ENCODE measurements around the gene KY.
A peak's percentile ranks its signal among the peaks of the same experiment; 100 is the strongest.
"Not testable (repeated sequence)": the region's sequence is repeated elsewhere in the genome, so short reads cannot be mapped to it uniquely, and the experiment has no call there.

Gene KY

DNA sequence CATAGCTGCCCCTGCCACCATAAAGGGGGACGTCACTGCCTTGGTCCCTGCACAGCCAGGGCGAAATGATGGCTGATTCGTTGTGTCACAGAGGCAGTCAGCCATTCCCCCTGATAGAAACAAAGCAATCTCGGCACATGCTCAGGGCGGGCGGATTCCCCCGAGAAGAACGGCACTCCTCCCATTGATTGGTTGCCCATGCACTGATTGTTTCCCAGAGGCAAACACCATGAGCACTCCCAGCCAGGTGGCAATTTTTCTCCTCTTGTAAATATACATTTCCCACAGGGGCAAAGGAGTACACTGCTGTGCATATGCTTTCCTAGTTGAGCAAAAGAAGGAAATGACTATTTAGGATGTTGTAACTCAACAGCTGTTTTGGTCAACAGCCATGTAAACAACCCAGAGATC, 56.5 kb downstream of the KY start:
- peak overlapping the region in 1 of 5 donors; percentile 19 for H3K4me3 ChIP-seq (ENCODE audit: low read depth in 1 of 5, low read length in 5 of 5)
- H3K9me3 ChIP-seq (ENCODE audit: control insufficient read depth in 5 of 5, low read length in 5 of 5): peaks cover 0 to 4% (median 0%) of the 10 kb centered on the region in 5 donors
- no peak overlapping the region for H3K27ac ChIP-seq (ENCODE audit: low read depth, low read length)
- no peaks in the 10 kb centered on the region for H3K36me3 ChIP-seq (ENCODE audit: control insufficient read depth in 5 of 5, insufficient read depth in 5 of 5, low read length in 5 of 5)
- no peaks in the 10 kb centered on the region for H3K27me3 ChIP-seq (ENCODE audit: control insufficient read depth in 5 of 5, insufficient read depth in 4 of 5, low read length in 5 of 5)
- H3K9ac ChIP-seq (ENCODE audit: low read length in 5 of 5): no peak overlapping the region
- H3K4me1 ChIP-seq (ENCODE audit: control insufficient read depth in 5 of 5, insufficient read depth in 5 of 5, low read length in 5 of 5): peaks cover 0 to 6% (median 0%) of the 10 kb centered on the region in 5 donors

DNA sequence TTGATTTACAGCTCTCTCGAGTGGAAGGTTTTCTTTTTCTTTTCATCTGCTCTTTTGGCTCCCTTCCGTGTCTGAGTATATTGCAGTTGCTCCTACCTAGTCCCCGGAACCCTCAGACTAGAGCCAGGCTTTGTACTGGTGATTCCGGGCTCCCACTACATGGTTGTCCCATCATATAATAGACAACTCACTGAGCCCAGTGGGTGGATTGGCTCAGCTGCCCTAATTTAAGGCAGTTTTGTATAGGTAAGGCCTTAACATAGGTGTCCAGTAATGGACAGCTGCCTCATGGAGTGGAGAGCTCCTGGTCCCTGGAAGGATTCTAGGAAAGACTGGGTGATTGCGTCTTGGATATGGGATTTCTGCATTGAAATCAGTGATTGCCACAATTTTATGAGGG, 58.0 kb downstream of the KY start:
- peaks cover 0 to 4% (median 0%) of the 10 kb centered on the region in 5 donors for H3K9me3 ChIP-seq (ENCODE audit: control insufficient read depth in 5 of 5, low read length in 5 of 5)
- no peak overlapping the region for H3K27ac ChIP-seq (ENCODE audit: low read depth, low read length)
- H3K9ac ChIP-seq (ENCODE audit: low read length in 5 of 5): no peak overlapping the region
- H3K4me3 ChIP-seq (ENCODE audit: low read depth in 1 of 5, low read length in 5 of 5): no peak overlapping the region
- no peaks in the 10 kb centered on the region for H3K27me3 ChIP-seq (ENCODE audit: control insufficient read depth in 5 of 5, insufficient read depth in 4 of 5, low read length in 5 of 5)
- H3K4me1 ChIP-seq (ENCODE audit: control insufficient read depth in 5 of 5, insufficient read depth in 5 of 5, low read length in 5 of 5): peaks cover 0 to 6% (median 0%) of the 10 kb centered on the region in 5 donors
- no peaks in the 10 kb centered on the region for H3K36me3 ChIP-seq (ENCODE audit: control insufficient read depth in 5 of 5, insufficient read depth in 5 of 5, low read length in 5 of 5)

DNA sequence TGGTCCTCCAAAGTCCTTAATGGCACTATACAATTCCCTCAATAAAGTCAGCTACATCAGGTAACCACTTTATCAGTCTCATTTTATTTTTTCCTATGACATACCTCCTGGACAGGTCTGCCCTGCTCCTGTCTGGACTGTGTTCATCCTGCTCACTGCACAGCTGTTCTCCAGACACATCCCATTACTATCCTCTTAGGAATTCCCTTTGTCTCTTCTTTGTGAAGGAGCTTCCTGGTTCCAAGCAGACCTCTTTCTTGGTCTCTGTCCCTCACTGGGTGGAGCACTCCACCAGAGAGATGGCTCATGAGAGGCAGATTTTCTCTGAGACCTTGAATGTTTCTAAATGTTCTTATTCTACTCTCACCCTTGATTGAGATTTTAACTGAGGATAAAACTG, 60.1 kb downstream of the KY start:
- Histone ChIP-seq H3K27ac (ENCODE audit: low read depth, low read length) (no peak overlapping the region), H3K9ac (ENCODE audit: low read length in 5 of 5) (no peak overlapping the region), H3K27me3 (ENCODE audit: control insufficient read depth in 5 of 5, insufficient read depth in 4 of 5, low read length in 5 of 5) (no peaks in the 10 kb centered on the region), H3K36me3 (ENCODE audit: control insufficient read depth in 5 of 5, insufficient read depth in 5 of 5, low read length in 5 of 5) (no peaks in the 10 kb centered on the region), H3K4me1 (ENCODE audit: control insufficient read depth in 5 of 5, insufficient read depth in 5 of 5, low read length in 5 of 5) (peaks cover 0 to 6% (median 0%) of the 10 kb centered on the region in 5 donors), H3K4me3 (ENCODE audit: low read depth in 1 of 5, low read length in 5 of 5) (no peak overlapping the region), H3K9me3 (ENCODE audit: control insufficient read depth in 5 of 5, low read length in 5 of 5) (peaks cover 0 to 4% (median 0%) of the 10 kb centered on the region in 5 donors)

DNA sequence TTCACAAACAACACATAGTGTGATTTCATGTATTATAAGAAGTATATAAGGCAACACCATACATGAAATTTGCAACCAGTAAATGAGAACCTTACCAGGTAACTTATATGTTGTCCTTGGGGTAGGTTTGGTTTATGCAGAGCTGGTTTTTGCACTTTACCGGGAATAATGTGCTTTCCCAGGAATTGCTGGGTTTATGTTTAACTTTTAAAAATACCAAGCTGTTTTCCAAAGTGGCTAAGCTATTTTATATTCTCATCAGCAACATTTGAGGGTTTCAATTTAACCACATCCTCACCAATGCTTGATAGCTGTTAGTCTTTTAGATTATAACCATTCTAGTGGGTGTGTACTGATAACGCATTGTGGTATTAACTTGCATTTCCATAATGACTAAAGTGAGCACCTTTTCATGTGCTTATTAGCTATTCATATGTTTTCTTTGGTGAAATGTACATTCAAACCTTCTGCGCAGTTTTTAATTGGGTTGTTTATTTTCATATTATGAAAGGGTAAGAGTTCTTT, 71.6 kb downstream of the KY start:
- no peaks in the 10 kb centered on the region for H3K36me3 ChIP-seq (ENCODE audit: control insufficient read depth in 5 of 5, insufficient read depth in 5 of 5, low read length in 5 of 5)
- H3K4me3 ChIP-seq (ENCODE audit: low read depth in 1 of 5, low read length in 5 of 5): no peak overlapping the region
- H3K27me3 ChIP-seq (ENCODE audit: control insufficient read depth in 5 of 5, insufficient read depth in 4 of 5, low read length in 5 of 5): no peaks in the 10 kb centered on the region
- no peaks in the 10 kb centered on the region for H3K9me3 ChIP-seq (ENCODE audit: control insufficient read depth in 5 of 5, low read length in 5 of 5)
- no peak overlapping the region for H3K27ac ChIP-seq (ENCODE audit: low read depth, low read length)
- no peak overlapping the region for H3K9ac ChIP-seq (ENCODE audit: low read length in 5 of 5)
- no peaks in the 10 kb centered on the region for H3K4me1 ChIP-seq (ENCODE audit: control insufficient read depth in 5 of 5, insufficient read depth in 5 of 5, low read length in 5 of 5)

DNA sequence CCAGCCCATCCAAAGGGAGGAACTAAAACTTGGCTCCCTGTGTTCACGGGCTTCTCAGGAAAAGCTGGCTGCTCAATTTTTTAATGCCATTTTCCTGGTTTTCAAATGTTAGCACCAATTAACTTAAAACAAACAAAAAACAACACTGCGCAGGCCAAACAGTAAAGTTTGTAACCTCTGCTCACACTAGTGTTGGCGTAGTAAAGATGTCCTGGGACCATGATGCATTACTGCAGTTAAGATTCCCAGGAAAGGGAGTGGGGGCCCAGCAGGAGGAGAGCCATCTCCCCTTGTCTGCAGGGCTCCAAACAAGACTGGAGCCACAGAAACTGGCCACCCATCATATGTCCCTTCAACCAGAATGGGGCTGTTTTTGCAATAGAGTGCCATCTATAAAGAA, 74.0 kb downstream of the KY start:
- H3K9ac ChIP-seq (ENCODE audit: low read length in 5 of 5): no peak overlapping the region
- H3K4me3 ChIP-seq (ENCODE audit: low read depth in 1 of 5, low read length in 5 of 5): no peak overlapping the region
- H3K27ac ChIP-seq (ENCODE audit: low read depth, low read length): no peak overlapping the region
- H3K27me3 ChIP-seq (ENCODE audit: control insufficient read depth in 5 of 5, insufficient read depth in 4 of 5, low read length in 5 of 5): no peaks in the 10 kb centered on the region
- no peaks in the 10 kb centered on the region for H3K9me3 ChIP-seq (ENCODE audit: control insufficient read depth in 5 of 5, low read length in 5 of 5)
- H3K4me1 ChIP-seq (ENCODE audit: control insufficient read depth in 5 of 5, insufficient read depth in 5 of 5, low read length in 5 of 5): no peaks in the 10 kb centered on the region
- H3K36me3 ChIP-seq (ENCODE audit: control insufficient read depth in 5 of 5, insufficient read depth in 5 of 5, low read length in 5 of 5): no peaks in the 10 kb centered on the region

- H3K27me3 ChIP-seq (ENCODE audit: control insufficient read depth in 5 of 5, insufficient read depth in 4 of 5, low read length in 5 of 5): no peaks in the 10 kb centered on the region
- no peak overlapping the region for H3K4me3 ChIP-seq (ENCODE audit: low read depth in 1 of 5, low read length in 5 of 5)
- no peaks in the 10 kb centered on the region for H3K9me3 ChIP-seq (ENCODE audit: control insufficient read depth in 5 of 5, low read length in 5 of 5)
- no peaks in the 10 kb centered on the region for H3K36me3 ChIP-seq (ENCODE audit: control insufficient read depth in 5 of 5, insufficient read depth in 5 of 5, low read length in 5 of 5)
- H3K4me1 ChIP-seq (ENCODE audit: control insufficient read depth in 5 of 5, insufficient read depth in 5 of 5, low read length in 5 of 5): no peaks in the 10 kb centered on the region
- no peak overlapping the region for H3K27ac ChIP-seq (ENCODE audit: low read depth, low read length)
- no peak overlapping the region for H3K9ac ChIP-seq (ENCODE audit: low read length in 5 of 5)
Observed at GRCh38 chr3:134576426-134576825, 74.4 kb downstream of the KY start.

DNA sequence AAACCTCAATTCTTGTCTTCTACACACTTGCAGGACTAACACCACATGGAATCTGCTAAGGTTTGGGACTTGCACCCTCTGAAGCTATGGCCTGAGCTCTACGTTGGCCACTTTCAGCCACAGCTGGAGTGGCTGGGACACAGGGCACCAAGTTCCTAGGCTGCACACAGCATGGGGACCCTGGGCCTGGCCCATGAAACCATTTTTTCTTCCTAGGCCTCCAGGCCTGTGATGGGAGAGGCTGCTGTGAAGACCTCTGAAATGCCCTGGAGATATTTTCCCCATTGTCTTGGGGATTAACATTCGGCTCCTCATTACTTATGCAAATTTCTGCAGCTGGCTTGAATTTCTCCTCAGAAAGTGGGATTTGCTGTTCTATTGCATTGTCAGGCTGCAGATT, 80.9 kb downstream of the KY start:
- not testable (repeated sequence) for H3K9me3 ChIP-seq (ENCODE audit: control insufficient read depth in 5 of 5, low read length in 5 of 5); H3K27ac ChIP-seq (ENCODE audit: low read depth, low read length); H3K4me3 ChIP-seq (ENCODE audit: low read depth in 1 of 5, low read length in 5 of 5); H3K27me3 ChIP-seq (ENCODE audit: control insufficient read depth in 5 of 5, insufficient read depth in 4 of 5, low read length in 5 of 5); H3K4me1 ChIP-seq (ENCODE audit: control insufficient read depth in 5 of 5, insufficient read depth in 5 of 5, low read length in 5 of 5); H3K36me3 ChIP-seq (ENCODE audit: control insufficient read depth in 5 of 5, insufficient read depth in 5 of 5, low read length in 5 of 5); H3K9ac ChIP-seq (ENCODE audit: low read length in 5 of 5)

DNA sequence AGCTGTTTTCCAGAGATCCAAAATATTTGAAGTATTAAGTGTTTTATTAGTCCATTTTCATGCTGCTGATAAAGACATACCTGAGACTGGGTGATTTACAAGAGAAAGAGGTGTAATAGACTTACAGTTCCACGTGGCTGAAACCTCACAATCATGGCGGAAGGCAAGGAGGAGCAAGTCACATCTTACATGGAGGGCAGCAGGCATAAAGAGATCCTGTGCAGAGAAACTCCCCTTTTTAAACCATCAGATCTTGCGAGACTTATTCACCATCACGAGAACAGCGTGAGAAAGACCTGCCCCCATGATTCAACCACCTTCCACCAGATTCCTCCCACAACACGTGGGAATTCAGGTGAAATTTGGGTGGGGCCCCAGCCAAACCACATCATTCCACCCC, 82.0 kb downstream of the KY start:
- no peak overlapping the region for H3K4me3 ChIP-seq (ENCODE audit: low read depth in 1 of 5, low read length in 5 of 5)

DNA sequence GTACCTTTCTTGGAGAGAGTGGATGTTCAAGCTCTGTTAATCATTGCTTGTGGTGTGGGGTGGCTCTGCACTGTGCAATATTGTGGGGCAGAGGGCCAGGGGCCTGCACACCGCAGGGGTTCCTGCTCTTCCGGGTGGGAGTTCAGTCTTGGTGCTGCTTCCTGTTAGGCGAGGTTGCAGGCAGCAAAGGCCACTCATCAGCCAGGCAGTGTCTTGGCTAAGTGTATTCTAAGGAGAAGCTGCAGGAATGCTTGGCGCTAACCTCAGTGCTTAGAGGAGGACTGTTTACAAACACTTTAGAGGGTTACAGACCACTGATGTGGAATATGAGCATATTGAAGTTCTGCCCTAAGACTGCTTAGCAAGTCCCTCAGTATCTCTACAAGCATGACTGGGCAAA, 83.2 kb downstream of the KY start:
- Histone ChIP-seq H3K36me3 (ENCODE audit: control insufficient read depth in 5 of 5, insufficient read depth in 5 of 5, low read length in 5 of 5) (peaks cover 0 to 13% (median 3%) of the 10 kb centered on the region in 5 donors), H3K27me3 (ENCODE audit: control insufficient read depth in 5 of 5, insufficient read depth in 4 of 5, low read length in 5 of 5) (no peaks in the 10 kb centered on the region), H3K4me1 (ENCODE audit: control insufficient read depth in 5 of 5, insufficient read depth in 5 of 5, low read length in 5 of 5) (peaks cover 0 to 4% (median 0%) of the 10 kb centered on the region in 5 donors), H3K9ac (ENCODE audit: low read length in 5 of 5) (no peak overlapping the region), H3K4me3 (ENCODE audit: low read depth in 1 of 5, low read length in 5 of 5) (no peak overlapping the region), H3K9me3 (ENCODE audit: control insufficient read depth in 5 of 5, low read length in 5 of 5) (peaks cover 0 to 9% (median 7%) of the 10 kb centered on the region in 5 donors), H3K27ac (ENCODE audit: low read depth, low read length) (no peak overlapping the region)

More for the DNA sequence above, 82.0 kb downstream of the KY start:
- Histone ChIP-seq H3K27me3 (ENCODE audit: control insufficient read depth in 5 of 5, insufficient read depth in 4 of 5, low read length in 5 of 5) (no peaks in the 10 kb centered on the region), H3K36me3 (ENCODE audit: control insufficient read depth in 5 of 5, insufficient read depth in 5 of 5, low read length in 5 of 5) (peaks cover 0 to 4% (median 0%) of the 10 kb centered on the region in 5 donors), H3K27ac (ENCODE audit: low read depth, low read length) (no peak overlapping the region), H3K4me1 (ENCODE audit: control insufficient read depth in 5 of 5, insufficient read depth in 5 of 5, low read length in 5 of 5) (peaks cover 0 to 4% (median 0%) of the 10 kb centered on the region in 5 donors), H3K9ac (ENCODE audit: low read length in 5 of 5) (no peak overlapping the region), H3K9me3 (ENCODE audit: control insufficient read depth in 5 of 5, low read length in 5 of 5) (peaks cover 0 to 9% (median 7%) of the 10 kb centered on the region in 5 donors)

DNA sequence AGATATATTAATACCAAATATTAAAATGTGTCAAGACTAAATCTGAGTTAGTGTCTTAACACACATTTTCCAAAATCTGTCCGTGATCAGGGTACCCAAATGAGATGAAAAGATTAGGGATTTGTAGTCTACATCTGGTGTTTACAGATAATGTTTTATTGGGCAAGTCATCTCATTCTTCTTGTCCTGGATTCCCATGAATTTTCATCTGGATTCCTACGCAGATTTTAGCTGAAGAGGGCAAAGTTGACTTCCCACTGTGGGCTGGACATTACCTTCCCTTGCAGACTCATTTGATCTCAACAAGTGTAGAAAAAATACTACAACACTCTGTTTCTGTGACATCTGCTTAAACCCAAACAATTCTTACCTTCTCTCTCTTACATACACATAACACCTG, 85.8 kb downstream of the KY start:
- H3K27ac ChIP-seq (ENCODE audit: low read depth, low read length): no peak overlapping the region
- H3K36me3 ChIP-seq (ENCODE audit: control insufficient read depth in 5 of 5, insufficient read depth in 5 of 5, low read length in 5 of 5): peaks cover 5 to 35% (median 13%) of the 10 kb centered on the region in 5 donors
- no peaks in the 10 kb centered on the region for H3K27me3 ChIP-seq (ENCODE audit: control insufficient read depth in 5 of 5, insufficient read depth in 4 of 5, low read length in 5 of 5)
- H3K9ac ChIP-seq (ENCODE audit: low read length in 5 of 5): no peak overlapping the region
- peaks cover 0 to 7% (median 0%) of the 10 kb centered on the region in 5 donors for H3K9me3 ChIP-seq (ENCODE audit: control insufficient read depth in 5 of 5, low read length in 5 of 5)
- H3K4me3 ChIP-seq (ENCODE audit: low read depth in 1 of 5, low read length in 5 of 5): no peak overlapping the region
- peaks cover 0 to 2% (median 0%) of the 10 kb centered on the region in 5 donors for H3K4me1 ChIP-seq (ENCODE audit: control insufficient read depth in 5 of 5, insufficient read depth in 5 of 5, low read length in 5 of 5)
